HG03066 (cell line): ENCODE results near the gene UEVLD.

ENCODE experiments used
- ATAC-seq: cut with Tn5 transposase; IDR thresholded peaks from one replicate; pipeline ENCODE4 v1.9.1; 2021; ENCODE audit warnings: low read depth; ENCODE audit not compliant: unreplicated experiment

UEVLD gene

GRCh38 chr11:18590571-18590970, 2.0 kb upstream of the UEVLD start:
- no peak for ATAC-seq

DNA sequence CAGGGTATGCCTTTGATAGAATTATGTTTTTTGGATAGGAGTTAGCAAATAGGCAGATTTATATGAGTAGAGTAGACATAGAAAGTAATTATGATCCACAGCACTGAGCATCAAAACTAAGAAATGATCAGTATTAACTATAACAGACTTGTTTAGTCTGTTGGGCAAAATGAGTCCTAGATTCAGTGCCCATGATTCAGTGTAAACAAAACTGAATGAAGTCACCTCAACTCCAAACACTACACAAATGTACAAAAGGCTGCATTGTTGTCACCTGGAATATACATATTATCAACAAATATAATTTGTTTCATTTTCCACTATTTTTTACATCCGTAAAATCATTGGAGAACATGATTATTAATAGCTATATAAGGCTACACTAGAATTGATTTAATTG, 6.7 kb downstream of the UEVLD start:
- ATAC-seq: no peak

GRCh38 chr11:18580113-18580766, 8.3 kb downstream of the UEVLD start:
- ATAC-seq: no peak

DNA sequence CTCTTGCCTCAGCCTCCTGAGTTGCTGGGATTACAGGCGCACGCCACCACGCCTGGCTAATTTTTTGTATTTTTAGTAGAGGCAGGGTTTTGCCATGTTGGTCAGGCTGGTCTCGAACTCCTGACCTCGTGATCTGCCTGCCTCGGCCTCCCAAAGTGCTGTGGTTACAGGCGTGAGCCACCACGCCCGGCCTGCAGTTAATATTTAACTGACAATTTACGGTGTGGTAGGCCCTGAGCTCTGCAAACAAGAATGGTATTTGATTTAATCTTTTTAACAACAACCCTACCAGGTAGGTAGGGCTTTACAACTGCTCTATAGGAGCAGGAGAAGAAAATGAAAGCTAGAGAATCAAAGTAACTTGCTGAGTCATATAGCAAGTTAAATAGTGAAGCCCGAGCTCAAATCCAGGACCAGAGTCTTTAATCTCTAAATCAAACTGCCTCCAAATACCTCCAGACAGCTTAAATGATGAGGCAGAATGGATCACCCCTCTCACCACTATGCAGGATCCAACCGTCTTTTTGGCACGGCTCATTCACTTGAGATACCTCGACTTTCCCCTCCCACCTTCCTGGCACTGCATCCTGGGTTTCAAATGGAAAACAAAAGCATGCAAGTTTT, 9.4 kb downstream of the UEVLD start:
- ATAC-seq: no peak

- no peak for ATAC-seq
These were observed 13.2 kb downstream of the UEVLD start for GRCh38 chr11:18575361-18575760.

GRCh38 chr11:18567081-18567480, 21.5 kb downstream of the UEVLD start:
- ATAC-seq: no peak

DNA sequence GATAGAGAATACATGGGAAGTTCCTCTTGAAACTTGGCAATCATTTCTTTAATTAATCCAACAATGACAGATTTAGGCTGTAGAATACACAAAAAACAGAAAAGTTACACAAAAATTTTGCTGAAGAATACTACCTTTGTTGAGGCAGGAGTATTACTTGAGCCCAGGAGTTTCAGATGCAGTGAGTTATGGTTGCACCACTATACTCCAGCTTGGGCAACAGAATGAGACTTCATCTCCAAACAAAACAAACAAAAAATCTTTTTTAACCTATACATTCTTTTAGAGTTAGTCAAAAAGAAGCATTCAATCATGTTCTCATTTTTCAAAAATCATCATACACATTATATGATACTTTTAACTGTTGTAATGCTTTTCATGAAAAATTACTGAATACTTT, 22.1 kb downstream of the UEVLD start:
- no peak for ATAC-seq

GRCh38 chr11:18564149-18564548, 24.4 kb downstream of the UEVLD start:
- ATAC-seq: no peak

DNA sequence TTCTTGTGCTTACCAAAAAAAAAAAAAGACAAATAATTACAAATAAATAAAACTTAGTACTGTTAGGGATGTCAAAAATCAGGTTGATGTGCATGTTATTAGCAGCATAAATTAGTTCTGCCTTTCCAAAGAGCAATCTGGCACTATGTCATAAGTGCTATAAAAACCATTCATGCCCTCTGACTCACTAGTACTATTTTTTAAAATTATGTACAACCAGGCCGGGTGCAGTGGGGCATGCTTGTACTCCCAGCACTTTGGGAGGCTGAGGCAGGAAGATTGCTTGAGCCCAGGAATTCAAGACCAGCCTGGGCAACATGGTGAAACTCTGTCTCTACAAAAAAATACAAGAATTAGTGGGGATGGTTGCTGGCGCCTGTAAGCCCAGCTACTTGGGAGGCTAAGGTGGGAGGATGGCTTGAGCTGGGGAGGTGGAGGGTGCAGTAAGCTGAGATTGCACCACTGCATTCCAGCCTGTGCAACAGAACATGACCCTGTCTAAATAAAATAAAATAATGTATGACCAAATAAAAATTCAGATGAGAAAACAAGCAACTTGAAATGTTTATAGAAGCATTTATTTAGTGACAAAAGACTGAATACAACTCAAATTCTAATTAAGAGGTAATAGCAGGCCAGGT, 25.3 kb downstream of the UEVLD start:
- ATAC-seq: no peak

DNA sequence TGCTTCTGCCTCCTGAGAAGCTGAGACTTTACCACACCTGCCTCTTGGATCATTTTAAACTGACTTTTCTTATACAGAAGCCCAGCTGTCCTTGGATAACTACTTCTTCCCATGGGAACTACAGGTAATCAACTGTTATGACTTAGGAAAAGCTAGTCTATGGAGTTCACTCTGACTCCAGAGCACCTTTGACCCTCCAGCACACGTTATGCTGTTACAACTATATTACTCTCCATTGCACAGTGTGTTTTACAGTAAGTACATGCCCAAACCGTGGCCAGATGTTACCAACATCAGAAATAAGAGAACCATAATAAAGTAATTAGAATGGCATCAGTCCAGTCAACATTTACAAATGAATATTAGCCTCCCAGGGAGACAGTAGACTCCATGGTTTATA, 40.5 kb downstream of the UEVLD start:
- ATAC-seq: no peak

DNA sequence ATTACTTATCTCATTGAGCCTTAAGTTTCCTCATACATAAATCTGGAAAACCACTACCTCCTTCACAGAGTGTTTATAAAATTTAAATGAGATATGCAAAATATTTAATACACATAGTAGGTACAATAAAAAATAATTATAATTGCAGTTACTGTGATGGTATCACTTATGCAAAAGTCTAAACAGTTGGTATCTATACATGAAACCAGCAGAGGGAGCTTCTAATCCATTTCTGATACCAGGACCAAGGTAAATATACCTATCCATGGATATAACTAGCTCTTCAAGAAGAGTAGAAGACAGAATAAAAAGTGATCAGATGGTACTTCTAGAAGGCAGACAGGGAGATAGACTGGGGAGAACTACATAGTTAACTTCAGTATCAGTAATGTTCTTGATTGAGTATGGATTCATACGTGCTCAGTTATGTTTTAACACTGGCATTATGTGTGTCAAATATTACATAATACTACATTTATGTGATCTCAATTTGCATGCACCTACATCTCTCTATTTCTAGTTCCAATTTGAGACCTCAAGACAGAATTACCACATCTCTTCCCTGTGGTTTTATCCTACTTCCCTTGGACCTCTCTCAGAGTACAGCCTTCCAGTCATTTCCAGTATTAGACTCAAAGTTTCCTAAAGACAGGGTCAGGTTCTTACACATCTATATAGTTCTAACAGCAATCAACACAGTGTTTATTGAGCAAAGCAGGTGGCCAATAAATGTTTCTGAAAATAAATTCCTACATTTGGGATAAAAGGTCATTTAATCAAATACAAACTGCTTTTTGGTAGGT, 48.1 kb downstream of the UEVLD start:
- ATAC-seq: peak; percentile 56

DNA sequence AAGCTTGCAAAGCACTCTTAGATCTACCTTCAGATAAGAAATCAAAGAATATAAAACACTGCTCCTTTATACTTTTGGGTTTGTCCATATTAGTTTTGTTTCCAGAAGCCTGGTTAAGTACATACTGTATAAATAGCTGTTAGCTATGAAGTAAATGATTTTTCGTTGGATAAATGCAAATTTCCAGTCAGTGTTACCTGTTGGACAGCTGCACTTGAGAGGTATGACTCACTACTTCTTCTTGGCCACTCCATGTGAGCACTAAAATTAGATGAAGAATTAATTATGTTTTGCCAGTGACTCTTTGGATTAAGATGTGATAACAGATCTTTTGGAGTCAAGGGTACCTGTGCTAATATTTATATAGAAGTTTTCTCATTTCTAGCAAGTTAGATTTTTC, 52.3 kb downstream of the UEVLD start:
- no peak for ATAC-seq

DNA sequence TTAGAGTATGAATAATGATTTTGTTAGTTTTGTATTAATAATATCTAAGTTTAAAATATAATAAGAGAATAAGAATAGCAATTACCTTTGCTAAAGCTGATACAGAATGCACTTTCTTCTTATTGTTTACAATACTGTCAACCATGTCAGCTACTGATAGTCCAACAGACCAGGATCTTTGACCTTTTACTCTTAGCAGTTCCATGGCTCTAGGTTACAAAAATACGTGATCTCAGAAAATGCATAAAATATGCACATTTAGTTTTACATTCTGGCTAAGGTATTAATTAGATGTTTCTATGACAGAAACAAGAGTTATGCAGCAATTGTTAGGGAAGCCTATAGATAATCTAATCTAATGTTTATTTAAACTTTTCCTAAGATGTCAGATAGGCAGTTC, 54.3 kb downstream of the UEVLD start:
- no peak for ATAC-seq

- no peak for ATAC-seq
These were observed 55.2 kb downstream of the UEVLD start for GRCh38 chr11:18533365-18533764.

- no peak for ATAC-seq
These were observed 61.0 kb downstream of the UEVLD start for GRCh38 chr11:18527512-18527911.

DNA sequence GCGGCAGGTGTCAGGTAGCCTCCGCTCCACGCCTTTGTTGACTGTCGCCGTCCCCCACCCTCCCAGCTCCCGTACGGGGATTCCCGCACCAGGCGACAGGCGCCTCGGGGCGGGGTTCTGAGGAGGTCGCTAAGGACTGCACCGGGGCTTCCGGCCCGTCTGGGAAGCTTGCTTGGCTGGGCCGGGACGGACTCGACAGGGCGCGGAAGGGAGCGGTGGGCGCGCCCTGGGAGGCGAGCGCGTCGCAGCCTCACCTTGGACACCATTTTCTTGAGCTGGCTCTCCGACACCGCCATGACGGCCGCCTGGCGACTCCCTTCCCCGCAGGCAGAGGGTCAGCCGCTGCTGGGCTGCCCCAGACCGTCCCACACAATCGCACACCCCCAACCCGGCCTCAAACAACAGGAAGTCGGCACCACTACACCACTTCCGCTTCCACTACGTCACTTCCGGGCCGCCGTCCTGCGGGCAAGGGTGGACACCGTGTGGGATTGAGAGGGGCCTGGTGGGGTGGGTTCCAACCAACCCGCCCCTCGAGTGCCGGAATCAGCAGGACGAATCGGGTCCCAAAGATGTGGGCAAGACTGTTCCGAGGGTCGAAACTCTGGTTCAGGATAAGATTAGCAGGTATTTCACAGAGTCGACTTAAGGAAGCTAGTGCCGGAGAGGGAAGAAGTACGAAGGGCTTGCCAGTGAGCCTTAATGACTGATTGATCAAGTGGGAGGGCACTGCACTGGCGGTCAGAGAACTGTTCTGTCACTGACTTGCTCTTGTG, 61.8 kb downstream of the UEVLD start, which contains the start of gene TSG101:
TSS of gene TSG101 (minus strand) at position 422 of the 776 bp plus-strand sequence. CDS start at position 296, 126 bp downstream.
- ATAC-seq: peak; percentile 98

DNA sequence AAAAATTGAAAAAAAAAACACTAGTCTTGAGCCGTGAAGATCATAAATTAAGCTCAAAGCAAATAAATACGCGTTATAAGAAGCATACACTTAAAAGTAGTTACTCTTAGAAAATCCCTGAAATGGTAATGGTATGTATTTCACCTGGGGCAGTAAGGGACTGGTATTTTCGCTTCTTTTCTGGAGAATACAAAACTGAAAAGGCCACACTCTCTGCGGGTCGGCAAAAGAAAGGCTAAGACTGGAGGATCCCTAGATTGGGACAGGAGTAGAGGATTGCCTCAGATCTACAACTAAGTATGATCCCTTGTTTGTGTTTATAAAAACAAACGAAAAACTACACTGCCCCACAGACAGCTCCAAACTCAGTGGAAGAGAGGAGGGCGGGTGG, 62.4 kb downstream of the UEVLD start:
- no peak for ATAC-seq

DNA sequence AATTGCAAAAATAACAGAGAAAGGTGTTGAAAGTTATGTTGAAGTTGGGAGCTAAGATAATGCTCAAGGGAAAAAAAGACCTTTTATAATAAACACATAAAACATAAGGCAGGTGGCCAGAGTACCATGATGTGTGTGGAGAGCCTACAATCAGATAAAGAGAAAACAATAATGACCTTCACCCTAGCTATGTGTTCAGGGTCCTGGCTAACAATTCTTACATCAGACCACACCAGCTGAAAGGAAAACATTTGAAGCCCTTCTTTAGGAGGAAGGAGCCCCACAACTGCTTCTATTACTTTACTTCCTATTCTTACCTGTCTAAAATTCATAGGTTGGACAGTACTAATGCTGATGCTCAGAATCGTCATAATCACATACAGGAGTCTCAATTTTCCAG, 64.3 kb downstream of the UEVLD start:
- ATAC-seq: no peak

- ATAC-seq: no peak
These were observed 65.5 kb downstream of the UEVLD start for GRCh38 chr11:18523084-18523483.

DNA sequence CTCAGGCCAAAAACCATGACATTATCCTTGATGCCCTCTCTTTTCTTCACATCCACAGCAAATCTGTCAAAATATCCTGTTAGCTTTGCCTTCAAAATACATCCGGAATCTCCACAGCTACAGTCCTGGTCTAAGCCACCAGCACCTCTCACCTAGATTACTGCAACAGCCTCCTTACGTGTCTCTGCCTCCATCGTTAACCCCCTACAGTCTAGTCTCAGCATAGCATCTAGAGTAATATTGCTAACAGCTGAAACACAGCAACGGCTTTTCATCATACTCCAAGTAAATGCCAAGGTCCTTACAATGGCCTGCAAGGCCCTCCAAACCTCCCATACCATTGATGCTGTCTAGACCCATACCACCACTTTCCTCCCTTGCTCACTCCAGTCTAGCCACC, 66.1 kb downstream of the UEVLD start:
- no peak for ATAC-seq
